HG02852 (cell line): ENCODE data around the gene GPX3.
A peak's percentile ranks its signal among the peaks of the same experiment; 100 is the strongest.

ENCODE experiments used
- ATAC-seq: cut with Tn5 transposase; IDR thresholded peaks from one replicate; pipeline ENCODE4 v1.9.1; 2021; ENCODE audit warnings: mild to moderate bottlenecking, moderate library complexity; ENCODE audit not compliant: unreplicated experiment

The GPX3 gene

DNA sequence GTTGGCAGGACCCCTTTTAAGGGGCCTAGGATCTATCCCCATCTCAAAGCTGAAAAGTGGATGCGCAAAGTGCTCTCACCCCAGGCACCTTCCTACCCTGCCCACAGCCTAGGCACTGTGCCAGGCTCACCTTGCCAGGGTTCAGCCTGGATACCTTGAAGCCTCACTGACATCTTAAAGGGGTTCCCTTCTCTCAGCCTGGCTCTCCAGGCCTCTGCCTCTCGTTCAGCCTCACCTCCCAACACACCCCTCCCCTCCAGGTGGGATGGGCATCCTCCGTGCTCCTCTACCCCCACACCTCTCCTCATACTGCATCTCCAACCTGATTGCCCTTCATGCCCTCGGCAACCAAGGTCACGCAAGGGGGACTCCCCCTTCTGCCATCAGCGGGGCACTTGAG, 34.9 kb downstream of the GPX3 start:
- no peak for ATAC-seq

DNA sequence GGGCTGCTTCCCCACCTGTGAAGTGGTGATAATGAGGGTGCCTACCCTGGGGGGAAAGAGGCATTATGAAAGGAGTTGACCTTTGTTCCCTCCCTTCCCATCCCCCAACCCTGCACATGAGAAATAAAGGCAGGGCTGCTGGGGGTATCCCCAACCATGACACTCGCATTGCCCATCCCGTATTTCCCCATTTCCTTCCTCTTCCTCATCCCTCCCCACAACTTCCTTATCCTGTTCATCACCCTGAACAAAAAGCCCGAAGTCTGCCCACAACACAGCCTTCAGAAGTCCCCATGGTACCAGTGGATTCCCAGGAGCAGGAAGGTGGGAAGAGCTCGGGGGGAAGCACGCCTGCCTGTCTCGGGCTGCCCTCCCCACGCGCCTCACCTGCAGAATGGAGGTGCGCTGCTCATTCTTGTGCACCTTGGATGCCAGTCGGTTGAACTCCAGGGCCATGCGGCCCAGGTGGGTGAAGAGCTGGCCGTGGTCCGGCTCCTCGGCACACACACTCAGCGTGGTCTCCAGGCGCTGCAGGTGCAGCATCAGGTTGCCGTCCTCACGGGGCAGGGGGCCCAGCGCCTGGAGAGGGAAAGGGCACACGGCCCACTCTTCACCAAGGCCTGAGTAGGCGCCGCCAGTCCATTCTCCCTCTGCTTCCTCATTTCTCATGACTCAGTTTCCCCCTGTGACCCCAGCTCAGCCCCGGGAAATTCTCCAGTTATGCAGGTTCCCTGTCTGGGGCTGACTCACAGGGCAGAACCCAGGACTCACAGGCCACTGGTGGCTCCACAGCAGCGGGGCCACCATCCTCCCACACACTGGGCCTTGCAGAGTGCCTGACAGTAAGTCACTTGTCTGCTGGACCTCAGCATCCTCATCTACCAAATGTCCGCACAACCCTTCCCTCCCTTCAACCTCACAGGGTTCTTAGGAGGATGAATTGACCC, 36.3 kb downstream of the GPX3 start:
- ATAC-seq: no peak

DNA sequence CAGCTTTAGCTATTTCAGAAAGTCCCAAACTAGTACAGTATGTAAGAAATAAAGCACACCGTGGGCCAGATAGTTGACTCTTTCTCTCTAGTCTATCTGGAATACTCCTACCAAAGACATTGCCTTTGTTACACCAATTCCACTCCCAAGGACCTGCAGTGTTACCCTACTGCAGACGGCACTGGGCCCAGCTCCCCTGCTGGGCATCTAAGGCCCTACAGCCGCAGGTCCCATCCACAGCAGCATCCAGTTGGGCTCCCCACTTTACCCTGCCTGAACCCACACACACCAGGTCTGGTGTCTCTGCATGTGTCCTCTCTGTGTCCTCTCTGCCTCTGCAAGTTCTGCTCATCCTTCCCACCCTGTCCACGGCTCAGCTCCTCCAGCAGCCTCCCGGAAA, 37.9 kb downstream of the GPX3 start:
- no peak for ATAC-seq

DNA sequence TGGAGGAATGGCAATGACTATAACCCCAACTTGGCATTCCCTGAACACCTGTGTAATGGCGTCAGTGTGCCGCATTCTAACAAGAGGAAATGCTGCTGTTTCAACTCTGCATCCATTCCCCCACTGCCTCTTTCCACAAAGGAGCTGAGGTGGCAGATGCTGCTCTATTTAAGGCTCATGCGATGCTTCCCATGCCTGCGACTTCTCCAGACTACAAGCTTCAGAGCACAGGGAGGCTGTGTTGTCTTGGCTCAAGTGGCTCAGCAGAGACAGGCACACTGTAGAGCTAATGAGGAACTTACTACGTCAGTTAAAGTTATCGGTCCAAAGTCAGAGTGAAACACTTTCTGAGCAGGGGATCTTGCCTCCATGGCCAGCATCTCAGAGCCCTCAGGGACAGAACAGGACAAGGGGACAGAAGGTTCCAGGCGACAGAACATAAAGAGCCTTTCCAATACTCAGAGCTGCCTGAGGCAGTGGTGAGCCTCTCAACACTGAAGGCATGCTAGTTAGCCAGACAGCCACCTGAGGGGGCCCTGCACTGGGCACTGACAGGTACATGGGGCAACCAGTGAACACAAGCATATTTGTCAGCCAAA, 38.6 kb downstream of the GPX3 start:
- no peak for ATAC-seq

DNA sequence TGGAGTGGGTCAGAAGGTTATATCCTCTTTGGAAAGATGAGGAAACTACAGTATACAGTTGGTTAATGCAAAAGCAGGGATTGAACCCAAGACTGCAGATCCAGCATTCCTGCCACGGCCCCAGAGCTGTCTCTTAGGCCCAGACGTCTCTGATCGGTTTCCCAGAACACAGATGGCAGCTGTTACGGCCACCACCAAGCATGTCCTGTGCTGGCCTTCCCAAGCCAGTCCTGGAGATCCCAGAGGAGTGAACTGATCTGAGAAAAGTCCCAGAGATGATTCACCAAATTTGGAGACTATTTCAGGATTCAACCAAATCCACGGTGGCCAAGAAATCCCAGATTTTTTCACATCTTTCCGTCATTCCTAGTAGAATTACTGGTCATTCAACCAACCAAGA, 40.4 kb downstream of the GPX3 start:
- no peak for ATAC-seq

DNA sequence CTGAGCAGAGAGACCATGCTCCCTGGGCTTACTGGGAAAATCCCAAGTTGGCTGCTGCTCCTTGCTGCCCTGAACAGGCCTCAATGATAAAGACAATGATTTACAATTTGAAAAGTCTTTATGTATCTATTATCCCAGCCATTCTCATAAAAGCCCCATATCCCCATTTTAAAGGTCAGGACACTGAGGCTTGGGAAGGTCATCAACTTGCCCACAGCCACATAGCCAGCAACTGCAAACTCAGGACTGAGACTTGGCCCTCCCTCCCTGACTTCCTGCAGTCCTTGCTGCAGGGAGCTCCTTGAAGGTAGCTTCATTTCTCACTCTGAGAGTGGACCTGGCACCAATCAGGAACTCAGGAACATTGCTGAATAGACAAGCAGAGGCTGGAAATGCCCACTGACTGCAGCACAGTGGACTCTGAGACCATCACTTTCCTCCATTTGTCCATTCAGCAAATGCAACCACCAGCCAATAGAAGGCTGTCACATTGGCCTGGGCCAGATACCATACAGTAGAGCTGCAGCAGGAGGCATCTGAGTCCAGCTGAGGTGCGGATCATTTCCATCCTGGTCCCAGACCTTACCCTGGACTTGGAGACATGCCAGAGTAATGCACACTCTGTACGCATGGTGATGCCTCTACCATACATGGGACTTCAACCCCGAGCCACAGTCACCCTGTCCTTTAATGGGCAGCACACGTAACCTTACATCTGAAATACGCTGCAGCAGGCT, 42.2 kb downstream of the GPX3 start:
- no peak for ATAC-seq

DNA sequence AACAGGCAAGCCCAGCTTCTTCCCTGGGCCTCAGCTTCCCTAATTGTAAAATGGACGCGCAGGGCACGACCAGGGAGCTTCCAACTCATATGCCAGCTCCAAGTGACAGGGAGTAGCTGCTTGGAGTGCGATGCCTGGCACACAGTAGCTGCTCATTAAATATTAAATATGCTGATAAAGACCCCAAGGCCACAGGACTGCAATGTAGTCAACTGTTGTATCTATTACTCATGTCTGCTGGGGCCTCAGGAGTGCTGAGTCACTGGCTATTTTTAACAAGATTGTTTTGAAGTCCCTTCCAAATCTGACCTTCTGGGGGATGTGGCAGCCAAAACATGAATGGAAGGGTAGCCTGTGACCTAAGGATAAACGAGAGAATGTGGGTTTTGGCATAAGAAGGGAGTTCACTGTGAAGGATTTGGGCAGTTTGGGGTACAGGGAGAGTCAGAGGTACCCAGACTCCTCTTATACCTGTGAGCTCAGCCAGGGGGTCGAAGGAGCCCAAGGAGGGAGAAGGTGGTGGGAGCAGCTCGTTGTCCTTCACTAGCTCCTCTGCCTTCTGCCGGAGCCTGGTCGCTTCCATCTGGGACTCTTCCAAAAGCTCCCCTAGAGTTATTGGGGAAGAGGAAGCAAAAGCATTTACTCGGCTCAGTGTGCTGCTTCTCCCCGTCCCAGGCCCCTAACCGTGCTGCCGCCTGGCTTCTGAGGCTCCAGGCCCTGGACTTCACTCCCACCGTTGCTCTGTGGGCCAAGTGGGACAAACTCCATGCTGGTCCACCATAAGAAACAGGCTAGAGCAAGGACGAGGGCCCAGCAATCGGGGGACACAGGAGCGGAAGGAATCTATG, 43.0 kb downstream of the GPX3 start:
- ATAC-seq: no peak

DNA sequence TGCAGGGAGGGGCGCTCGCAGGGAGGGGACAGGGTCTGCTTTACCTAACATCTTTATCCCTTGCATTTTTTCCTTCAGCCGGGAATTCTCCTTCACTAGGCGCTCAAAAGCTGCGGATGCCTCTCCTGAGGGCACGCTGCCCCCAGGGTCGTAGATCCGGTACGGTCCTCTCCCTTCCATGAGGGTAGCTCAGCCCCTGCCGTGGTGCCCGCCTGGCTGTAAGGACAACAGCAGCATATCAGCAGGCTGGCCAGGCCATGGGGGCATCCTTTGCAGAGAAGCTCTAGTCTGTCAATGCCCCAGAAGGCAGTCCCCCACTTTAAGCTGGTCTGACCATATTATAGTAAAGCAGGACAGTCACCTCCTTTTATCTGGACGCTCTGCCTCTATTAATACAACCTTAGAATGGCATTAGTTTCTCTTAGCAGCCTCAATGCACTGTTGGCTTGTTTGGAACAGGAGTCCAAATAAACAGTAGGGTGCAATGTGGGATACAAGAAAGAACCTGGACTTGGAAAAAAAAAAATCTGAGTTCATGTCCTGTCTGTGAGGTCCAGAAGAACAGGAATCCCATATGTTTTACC, 44.6 kb downstream of the GPX3 start:
- ATAC-seq: no peak

DNA sequence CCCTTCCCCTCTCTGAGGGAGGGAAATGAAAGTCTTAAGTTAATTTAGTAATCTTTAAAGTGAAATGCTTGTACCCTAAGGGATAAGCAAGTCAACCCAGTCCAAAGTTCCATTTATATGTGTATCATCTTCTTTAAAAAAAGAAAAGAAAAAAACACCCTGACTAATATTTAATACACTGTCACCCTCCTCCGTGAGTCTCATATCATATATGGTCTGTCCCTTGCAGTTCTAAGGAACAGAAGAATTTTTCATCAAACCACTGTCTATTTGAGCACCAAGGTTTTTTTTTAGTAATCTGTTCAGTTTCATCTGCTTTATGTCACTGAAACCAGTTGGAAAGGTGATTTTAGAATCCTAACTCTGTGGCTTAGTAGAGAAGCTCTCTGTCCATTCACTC, 45.2 kb downstream of the GPX3 start:
- ATAC-seq: no peak

DNA sequence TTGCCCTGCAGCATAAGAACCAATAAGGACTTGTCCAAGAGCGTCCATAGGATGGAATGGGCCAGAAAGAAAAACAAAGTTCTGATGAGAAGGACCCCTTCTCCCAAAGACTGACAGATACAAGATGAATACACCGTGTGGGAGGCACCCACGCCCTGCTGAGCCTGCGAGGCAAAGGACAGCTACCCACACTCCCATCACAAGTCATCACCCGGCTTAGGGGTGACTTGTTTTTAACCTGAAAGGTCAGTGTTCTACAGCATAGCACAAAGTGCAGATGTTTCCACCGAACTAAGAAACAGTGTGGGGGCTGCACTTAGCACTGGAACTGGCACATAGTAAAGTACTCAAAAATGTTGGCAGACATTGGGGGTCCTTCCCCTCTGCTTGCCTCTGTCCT, 46.5 kb downstream of the GPX3 start:
- no peak for ATAC-seq

DNA sequence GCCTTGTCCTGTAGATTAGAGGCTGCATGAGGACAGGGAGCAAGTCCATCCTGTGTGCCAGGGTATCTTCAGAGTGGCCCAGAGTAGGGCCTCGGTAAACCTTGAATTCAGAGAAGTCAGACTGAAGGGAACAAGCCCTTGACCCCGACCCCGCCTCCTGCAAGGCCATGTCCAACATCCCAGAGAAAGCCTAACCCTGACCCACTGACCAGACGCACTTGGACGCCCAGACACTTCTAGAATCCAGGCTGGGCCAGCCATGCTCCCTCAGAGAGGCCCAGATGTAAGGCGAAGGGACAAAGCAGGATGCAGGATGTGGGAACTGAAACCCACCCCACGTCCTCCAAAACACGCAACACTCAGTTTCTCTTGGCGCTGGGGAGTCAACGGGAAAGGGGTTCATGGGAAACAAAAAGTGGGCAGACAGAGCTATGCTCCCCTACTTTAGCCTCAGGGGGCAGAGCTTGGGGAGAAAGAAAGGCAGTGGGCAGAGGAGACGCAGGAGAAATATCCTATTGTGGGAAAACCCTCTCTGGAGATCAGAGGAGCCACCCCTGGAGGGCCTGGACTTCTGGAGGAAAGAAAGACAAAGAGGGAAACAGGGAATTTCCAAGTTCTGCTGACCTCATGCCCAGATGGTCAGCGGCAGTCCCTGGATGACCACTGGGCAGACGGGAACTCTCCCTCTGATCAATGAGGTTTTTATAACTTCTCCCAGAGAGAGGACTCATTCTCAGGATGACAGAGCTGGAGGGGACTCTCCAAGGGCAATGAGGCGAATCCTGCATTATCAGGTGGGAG, 47.4 kb downstream of the GPX3 start:
- peak; percentile 14 for ATAC-seq

DNA sequence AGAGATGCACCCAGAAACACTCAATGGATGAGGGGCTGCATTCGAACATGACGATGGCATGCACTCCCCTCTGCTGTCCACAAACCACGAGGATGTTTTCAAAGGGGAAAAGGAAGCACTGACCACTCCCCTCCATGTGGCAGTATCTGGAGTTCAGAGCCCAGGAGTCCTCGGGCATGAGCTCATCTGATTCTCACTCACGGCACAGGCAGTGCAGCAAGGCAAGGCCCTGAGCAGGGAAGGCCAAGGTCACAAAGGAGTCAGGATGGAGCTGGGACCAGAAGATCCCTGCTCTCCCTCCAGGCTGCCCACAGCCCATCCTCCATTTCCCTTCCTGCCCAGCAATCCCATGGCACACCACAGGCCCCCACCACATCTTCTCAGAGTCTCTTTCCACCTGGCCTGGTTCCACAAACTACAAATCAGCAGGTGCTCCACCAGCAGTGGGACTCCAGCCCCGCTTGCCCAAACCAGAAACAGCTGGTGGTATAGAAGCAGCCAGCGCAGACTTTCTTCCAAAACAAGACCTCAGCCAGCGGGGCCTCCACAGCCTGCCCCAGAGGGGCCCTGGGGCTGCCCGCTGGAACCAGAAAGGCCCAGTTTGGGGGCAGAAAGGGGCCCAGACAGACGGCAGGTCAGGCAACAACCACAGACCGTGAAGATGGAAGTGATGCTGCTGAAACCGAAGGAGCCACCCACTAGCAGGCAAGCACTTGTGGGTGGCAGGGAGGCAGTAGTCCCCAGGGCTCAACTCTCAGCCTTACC, 48.2 kb downstream of the GPX3 start:
- ATAC-seq: peak; percentile 45

DNA sequence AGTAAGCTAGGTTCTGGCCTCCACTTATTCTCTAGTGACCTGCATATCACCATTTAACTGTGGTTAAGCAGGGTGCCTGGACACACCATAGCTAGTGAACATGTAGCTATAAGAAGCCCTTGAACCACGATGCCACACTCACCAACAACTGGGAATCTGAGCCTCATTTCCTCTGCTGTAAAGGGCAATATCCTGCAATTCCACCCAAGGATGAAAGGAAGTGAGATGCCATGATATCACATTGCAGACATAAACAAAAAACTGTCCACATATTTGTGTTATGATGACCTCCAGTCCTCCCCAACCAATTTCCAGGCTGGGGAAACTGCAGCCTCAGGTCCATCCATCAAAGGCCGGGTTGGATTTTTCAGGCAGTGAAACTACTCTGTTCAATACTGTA, 50.1 kb downstream of the GPX3 start:
- no peak for ATAC-seq

DNA sequence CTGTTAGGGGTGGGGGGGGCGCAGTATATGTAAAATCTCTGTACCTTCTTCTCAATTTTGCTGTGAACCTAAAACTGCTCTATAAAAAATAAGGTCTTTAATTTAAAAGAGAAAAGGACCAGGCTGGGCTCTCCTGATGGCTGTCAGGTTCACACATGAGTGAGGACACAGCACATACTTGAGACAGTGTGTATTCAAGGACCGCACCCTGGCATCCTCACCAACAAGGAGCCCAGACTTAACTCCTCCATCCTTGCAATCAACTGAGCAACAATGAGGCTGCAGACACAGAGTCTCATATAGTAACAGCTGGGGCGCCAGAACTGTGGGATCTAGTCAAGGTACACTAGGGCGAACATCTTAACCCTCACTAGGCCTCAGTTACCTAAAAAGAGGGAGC, 50.6 kb downstream of the GPX3 start:
- no peak for ATAC-seq

DNA sequence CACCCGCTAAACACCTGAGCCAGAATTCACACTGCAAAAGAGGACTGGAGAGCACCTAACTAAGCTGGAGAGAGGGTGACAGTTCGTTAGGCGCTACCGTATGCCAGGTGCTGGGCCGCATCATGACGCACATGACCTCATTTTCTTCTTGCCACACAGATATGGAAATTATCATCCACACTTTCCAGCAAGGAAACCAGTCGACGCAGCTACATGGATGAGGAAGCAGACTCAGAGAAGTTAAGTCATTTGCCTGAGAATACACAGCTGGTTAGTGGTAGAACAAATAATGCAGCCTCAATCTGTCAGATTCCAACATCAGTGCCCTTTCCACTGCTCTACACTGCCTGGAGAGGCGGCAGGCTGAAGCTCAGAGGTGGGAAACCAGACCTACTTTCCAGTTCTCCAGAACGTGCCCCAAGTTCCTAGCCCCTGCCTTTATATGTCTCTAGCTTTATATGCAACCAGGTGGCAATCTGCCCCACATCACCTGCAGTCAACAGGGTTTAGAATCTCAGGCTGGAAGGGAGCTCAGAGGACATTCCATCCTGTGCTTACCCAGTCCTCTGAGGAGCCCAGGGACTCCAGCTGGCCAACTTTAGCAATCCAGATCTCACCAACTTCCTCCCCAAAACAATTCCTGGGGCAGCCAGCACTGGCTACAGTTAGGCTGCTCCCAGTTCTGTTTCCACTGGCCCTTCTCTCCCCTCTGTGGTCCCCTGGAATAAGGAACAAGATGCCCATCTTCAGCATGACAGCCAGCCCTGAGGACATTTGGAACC, 51.6 kb downstream of the GPX3 start:
- ATAC-seq: no peak

DNA sequence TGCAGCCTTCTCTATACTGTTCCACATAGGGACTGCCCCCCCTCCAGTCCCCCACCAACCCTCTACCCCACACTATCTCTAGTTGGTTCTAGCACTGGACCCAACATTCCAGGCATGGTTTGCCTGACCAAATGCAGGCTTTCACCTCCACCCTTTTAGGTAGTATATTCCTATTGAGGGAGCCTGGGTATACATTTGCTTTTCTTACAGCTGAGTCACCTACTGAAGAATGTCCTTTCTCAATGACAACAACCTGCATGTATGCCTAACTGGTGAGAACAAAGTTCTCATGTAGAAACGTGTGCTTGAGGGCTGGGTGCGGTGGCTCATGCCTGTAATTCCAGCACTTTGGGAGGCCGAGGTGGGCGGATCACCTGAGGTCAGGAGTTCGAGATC, 52.2 kb downstream of the GPX3 start:
- no peak for ATAC-seq

DNA sequence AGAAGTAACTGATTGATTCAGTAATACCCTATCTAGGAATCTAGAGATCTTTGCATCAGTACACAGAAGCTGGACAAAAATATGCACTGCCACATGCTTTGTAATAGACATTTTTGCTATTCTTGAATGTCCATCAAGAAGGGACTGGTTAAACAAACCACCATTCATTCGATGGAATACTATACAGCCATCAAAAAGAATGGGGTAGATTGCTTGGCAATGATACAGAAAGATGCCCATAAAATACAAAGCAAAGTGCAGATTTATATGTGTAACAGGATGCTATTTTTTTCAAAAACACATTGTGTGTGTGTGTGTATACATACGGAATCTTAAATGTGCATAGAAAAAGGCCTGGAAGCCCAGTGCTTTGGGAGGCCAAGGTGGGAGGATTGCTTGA, 52.9 kb downstream of the GPX3 start:
- ATAC-seq: no peak

DNA sequence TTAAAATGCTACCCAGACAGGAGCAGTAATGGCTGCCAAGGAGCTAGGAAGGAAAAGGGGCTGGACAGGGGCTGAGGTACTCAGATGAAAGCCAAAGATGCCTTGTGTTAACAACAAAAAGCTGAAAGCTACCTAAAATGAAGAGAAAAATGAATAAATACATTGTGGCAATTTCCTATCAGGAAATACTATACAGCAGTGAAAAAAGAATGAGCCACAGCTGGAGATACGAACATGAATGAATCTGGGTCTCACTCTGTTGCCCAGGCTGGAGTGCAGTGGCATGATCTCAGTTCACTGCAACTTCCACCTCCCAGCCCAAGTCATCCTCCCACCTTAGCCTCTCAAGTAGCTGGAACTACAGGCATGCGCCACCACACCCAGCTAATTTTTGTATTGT, 54.2 kb downstream of the GPX3 start:
- ATAC-seq: no peak
